GM23338 (cell line): Measurements from ENCODE around the gene ATP1A4. TPM values are rescaled to one million over a fixed set of nuclear protein-coding genes. Genes with fewer than 3 reads are reported as not detected.
A peak's percentile ranks its signal among the peaks of the same experiment; 100 is the strongest.

ENCODE experiments used
- ATAC-seq: fragments of 200-7000 bp; cut with Tn5 transposase; 3 replicates; pipeline ENCODE4 v1.9.1; 2020
- DNase-seq: peaks from one replicate; pipeline ENCODE4 v3.0.0-alpha.2; 2015; ENCODE audit warnings: low spot score
- H2AFZ ChIP-seq: fragments of 200-600 bp; sonication (generic); 2 replicates; pipeline ENCODE4 v1.8.0; 2016; ENCODE audit warnings: antibody characterized with exemption, mild to moderate bottlenecking, moderate library complexity
- H3F3A ChIP-seq: fragments of 200-600 bp; sonication (generic); replicated peaks from 2 replicates; pipeline ENCODE4 v1.8.0; 2017; ENCODE audit warnings: antibody characterized with exemption, mixed run types, low read depth
- H3K27ac ChIP-seq: fragments of 200-600 bp; sonication (generic); 2 replicates; pipeline ENCODE4 v1.6.1; 2016; ENCODE audit warnings: low read depth
- H3K27me3 ChIP-seq: fragments of 200-600 bp; sonication (generic); 2 replicates; pipeline ENCODE4 v1.8.0; 2016; ENCODE audit warnings: mild to moderate bottlenecking, mixed run types, moderate library complexity; ENCODE audit not compliant: insufficient read depth
- H3K36me3 ChIP-seq: fragments of 200-600 bp; sonication (generic); 2 replicates; pipeline ENCODE4 v1.8.0; 2016; ENCODE audit warnings: mild to moderate bottlenecking; ENCODE audit not compliant: insufficient read depth
- H3K4me1 ChIP-seq: fragments of 200-600 bp; sonication (generic); 2 replicates; pipeline ENCODE4 v1.8.0; 2016; ENCODE audit warnings: mild to moderate bottlenecking, moderate library complexity; ENCODE audit not compliant: insufficient read depth
- H3K4me2 ChIP-seq: fragments of 200-600 bp; sonication (generic); 2 replicates; pipeline ENCODE4 v1.7.1; 2017; ENCODE audit warnings: mixed run types
- H3K4me3 ChIP-seq: fragments of 200-600 bp; sonication (generic); 2 replicates; pipeline ENCODE4 v1.6.1; 2016; ENCODE audit warnings: mixed run types
- H3K79me2 ChIP-seq: fragments of 200-600 bp; sonication (generic); replicated peaks from 2 replicates; pipeline ENCODE4 v1.8.0; 2017; ENCODE audit warnings: mild to moderate bottlenecking; ENCODE audit not compliant: insufficient read depth
- H3K9me2 ChIP-seq: fragments of 200-600 bp; sonication (generic); 2 replicates; pipeline ENCODE4 v1.8.0; 2017; ENCODE audit not compliant: insufficient read depth
- H4K20me1 ChIP-seq: fragments of 200-600 bp; sonication (generic); replicated peaks from 2 replicates; pipeline ENCODE4 v1.8.0; 2017; ENCODE audit warnings: mild to moderate bottlenecking; ENCODE audit not compliant: insufficient read depth
- H3K27ac Mint-ChIP-seq: 2 replicates; pipeline ENCODE4 v1.8.0; 2020; ENCODE audit warnings: inconsistent platforms, mild to moderate bottlenecking, moderate library complexity, mixed read lengths
- H3K27me3 Mint-ChIP-seq: 3 replicates; pipeline ENCODE4 v1.8.0; 2022; ENCODE audit warnings: low read depth, mild to moderate bottlenecking, moderate library complexity, mixed read lengths, inconsistent platforms; ENCODE audit not compliant: insufficient read depth, poor library complexity
- H3K36me3 Mint-ChIP-seq: 3 replicates; pipeline ENCODE4 v1.8.0; 2021; ENCODE audit warnings: low read depth, mild to moderate bottlenecking, inconsistent platforms, moderate library complexity, mixed read lengths
- H3K4me1 Mint-ChIP-seq: 3 replicates; pipeline ENCODE4 v1.8.0; 2020; ENCODE audit warnings: mild to moderate bottlenecking, inconsistent platforms, mixed read lengths
- H3K4me3 Mint-ChIP-seq: 3 replicates; pipeline ENCODE4 v1.8.0; 2021; ENCODE audit warnings: moderate library complexity, mild to moderate bottlenecking, inconsistent platforms, mixed read lengths
- H3K9me3 Mint-ChIP-seq: 3 replicates; pipeline ENCODE4 v1.8.0; 2020; ENCODE audit warnings: moderate library complexity, mild to moderate bottlenecking, inconsistent platforms, mixed read lengths
- CTCF ChIP-seq, 2 experiments: fragments of 200-600 bp in 1 of 2; sonication (generic) in 1 of 2; conservative IDR thresholded peaks; 2 replicates each; pipeline versions ENCODE4 v1.5.1 to v1.6.1; 2016 to 2017; ENCODE audit warnings: antibody characterized with exemption in 2 of 2, low read depth in 2 of 2, mild to moderate bottlenecking in 2 of 2, moderate library complexity in 1 of 2
- EZH2 ChIP-seq: fragments of 200-600 bp; sonication (generic); IDR thresholded peaks from one replicate; pipeline ENCODE4 v1.8.0; 2017; ENCODE audit warnings: antibody characterized with exemption, mild to moderate bottlenecking, low read depth; ENCODE audit not compliant: unreplicated experiment
- EZH2phosphoT487 ChIP-seq: fragments of 200-600 bp; sonication (generic); IDR thresholded peaks from one replicate; pipeline ENCODE4 v1.8.1; 2018; ENCODE audit warnings: antibody characterized with exemption; ENCODE audit not compliant: unreplicated experiment
- JUNB ChIP-seq: IDR thresholded peaks from one replicate; pipeline ENCODE4 v1.6.1; 2016; ENCODE audit warnings: antibody characterized with exemption; ENCODE audit not compliant: unreplicated experiment
- NANOG ChIP-seq: IDR thresholded peaks from 2 replicates; pipeline ENCODE4 v1.6.1; 2016; ENCODE audit warnings: antibody characterized with exemption, borderline replicate concordance
- POLR2AphosphoS5 ChIP-seq: IDR thresholded peaks from 2 replicates; pipeline ENCODE4 v1.6.1; 2016; ENCODE audit warnings: antibody characterized with exemption, low read depth
- REST ChIP-seq: IDR thresholded peaks from one replicate; pipeline ENCODE4 v1.6.1; 2018; ENCODE audit warnings: antibody characterized with exemption; ENCODE audit not compliant: unreplicated experiment
- STAT1 ChIP-seq: IDR thresholded peaks from one replicate; pipeline ENCODE4 v1.6.1; 2016; ENCODE audit warnings: antibody characterized with exemption; ENCODE audit not compliant: unreplicated experiment
- ZNF114 ChIP-seq: fragments of 250-450 bp; sonication (Bioruptor Pico); IDR thresholded peaks from 2 replicates; pipeline ENCODE4 v1.5.0; 2020; ENCODE audit warnings: mild to moderate bottlenecking, moderate library complexity
- ZNF462 ChIP-seq: fragments of 250-450 bp; sonication (Bioruptor Pico); IDR thresholded peaks from 2 replicates; pipeline ENCODE4 v1.5.0; 2020; ENCODE audit warnings: mild to moderate bottlenecking, moderate library complexity
- polyA plus RNA-seq: library from polyadenylated mRNA; unstranded; fragments of >200 nt; fragmentation: Nextera tagmentation; extraction: Ambion mirVana; gene quantifications from 2 replicates; pipeline ENCODE4 v1.2.1, GENCODE V29; 2016
- total RNA-seq: library from RNA; depleted of rRNA; stranded (reverse); fragments of >200 nt; shearing (Covaris generic); gene quantifications from 2 replicates; pipeline ENCODE4 v1.2.3, GENCODE V29; 2014

The ATP1A4 gene
- total and polyA plus RNA-seq, 2 experiments from 2014 or later = 0.27 to 0.63 TPM

GRCh38 chr1:160101717-160102522, 49.5 kb upstream of the ATP1A4 start:
- DNase-seq = no peak
- no peaks in the 10 kb centered on the region for H3K36me3 ChIP-seq
- no peak overlapping the region for H3K4me2 ChIP-seq
- H3K9me2 ChIP-seq = 0 out of 2 replicates have a peak, but pooled peaks cover 3% of the 10 kb centered on the region
- no peaks in the 10 kb centered on the region; the same call in 2 of the 3 replicates for H3K9me3 Mint-ChIP-seq
- H3K4me1 Mint-ChIP-seq = peaks cover 45% of the 10 kb centered on the region
- no peak overlapping the region for H3K27ac Mint-ChIP-seq
- no peak overlapping the region for H3K4me3 ChIP-seq
- no peaks in the 10 kb centered on the region for H4K20me1 ChIP-seq
- TF ChIP-seq CTCF (conservative IDR thresholded peaks at IDR 0.05; ENCODE audit: low read depth in 2 of 2) (no peak), ZNF114 (CRISPR knock-in tag) (no peak), REST (no peak), EZH2 (no peak), ZNF462 (no peak), NANOG (no peak), EZH2phosphoT487 (no peak), STAT1 (no peak), POLR2AphosphoS5 (no peak), JUNB (no peak)
- ATAC-seq = no peak
- H3K4me3 Mint-ChIP-seq = no peak overlapping the region
- H3K79me2 ChIP-seq = peaks cover 13% of the 10 kb centered on the region
- no peaks in the 10 kb centered on the region for H3K27me3 ChIP-seq
- H3K27ac ChIP-seq = no peak overlapping the region
- peaks cover 34% of the 10 kb centered on the region for H3K4me1 ChIP-seq
- H2AFZ ChIP-seq = peak overlapping the region; percentile 99; the same call in 1 of the 2 replicates
- peaks cover 12% of the 10 kb centered on the region for H3K27me3 Mint-ChIP-seq
- 0 out of 2 replicates have a peak, but pooled peaks cover 12% of the 10 kb centered on the region for H3F3A ChIP-seq
- H3K36me3 Mint-ChIP-seq = peaks cover 3% of the 10 kb centered on the region; the same call in 1 of the 3 replicates
